Activated T-helper 1 cell treated with anti-CD3 and anti-CD28 coated beads, Interleukin-12 subunit alpha, Interleukin-12 subunit beta, Interleukin-2, Interleukin-4 antibody, amounts not matched to agents 30 ng/mL and 10 ng/mL and 1 ng/mL, durations not matched to agents 14 hours and 24 hours and 36 hours (primary cell): Measurements from ENCODE around the gene AP4M1. TPM values are rescaled to one million over a fixed set of nuclear protein-coding genes. Genes with fewer than 3 reads are reported as not detected.

Experiments used
- DNase-seq: peaks from one replicate; pipeline ENCODE4 v3.0.0; 2021; ENCODE audit warnings: low spot score
- H3K27ac Mint-ChIP-seq: one replicate; pipeline ENCODE4 v1.8.0; 2021; ENCODE audit warnings: mild to moderate bottlenecking, mixed read lengths
- H3K27me3 Mint-ChIP-seq: one replicate; pipeline ENCODE4 v1.8.0; 2022; ENCODE audit warnings: mild to moderate bottlenecking, moderate library complexity, mixed read lengths; ENCODE audit not compliant: insufficient read depth
- H3K36me3 Mint-ChIP-seq: one replicate; pipeline ENCODE4 v1.8.0; 2021; ENCODE audit warnings: low read depth, mixed read lengths
- H3K4me1 Mint-ChIP-seq: one replicate; pipeline ENCODE4 v1.8.0; 2021; ENCODE audit warnings: low read depth, mixed read lengths
- H3K4me3 Mint-ChIP-seq: one replicate; pipeline ENCODE4 v1.8.0; 2021; ENCODE audit warnings: mild to moderate bottlenecking, moderate library complexity, mixed read lengths
- H3K9me3 Mint-ChIP-seq: one replicate; pipeline ENCODE4 v1.8.0; 2021; ENCODE audit warnings: mixed read lengths
- intact Hi-C: fragments of 100-400 bp; cut with micrococcal nuclease; formaldehyde crosslinking; loops from one replicate; pipeline ENCODE4 v1.15.1; 2024
- total RNA-seq: library from RNA; stranded (reverse); gene quantifications from 2 replicates; pipeline ENCODE4 v1.2.3, GENCODE V29; 2022

Gene AP4M1
- total RNA-seq, 1 donor from 2014 or later = 12.3 TPM

DNA sequence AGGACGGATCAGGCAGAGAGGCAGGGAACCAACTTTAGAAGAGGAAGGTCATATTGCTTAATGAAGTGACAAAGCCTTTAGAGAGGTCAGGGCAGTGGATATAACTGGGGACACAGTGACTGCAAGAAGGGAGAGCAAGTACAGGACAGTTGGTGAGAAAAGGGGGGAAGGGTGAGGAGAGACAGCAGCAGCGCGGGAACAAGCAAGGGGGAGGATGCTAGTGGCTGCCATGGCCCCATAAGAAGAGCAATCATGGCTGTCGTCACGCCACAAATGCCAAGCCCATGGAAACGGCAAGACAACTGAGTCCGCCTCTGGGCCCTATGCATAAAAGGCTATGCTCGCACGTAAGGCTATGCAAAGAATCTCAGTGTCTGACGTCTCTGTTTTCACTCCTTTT is 29.0 kb upstream of the AP4M1 start:
- no peaks in the 10 kb centered on the region for H3K27me3 Mint-ChIP-seq
- no peak overlapping the region for H3K4me3 Mint-ChIP-seq
- DNase-seq = no peak
- peaks cover 78% of the 10 kb centered on the region for H3K36me3 Mint-ChIP-seq
- H3K4me1 Mint-ChIP-seq = no peaks in the 10 kb centered on the region
- H3K27ac Mint-ChIP-seq = no peak overlapping the region
- H3K9me3 Mint-ChIP-seq = peaks cover 37% of the 10 kb centered on the region
- intact Hi-C loops = no loop called here

GRCh38 chr7:100074841-100075240 is 26.6 kb upstream of the AP4M1 start:
- H3K36me3 Mint-ChIP-seq = peaks cover 82% of the 10 kb centered on the region
- peaks cover 37% of the 10 kb centered on the region for H3K9me3 Mint-ChIP-seq
- DNase-seq = no peak
- H3K27me3 Mint-ChIP-seq = no peaks in the 10 kb centered on the region
- intact Hi-C loops = no loop called here
- peaks cover under 1% of the 10 kb centered on the region for H3K4me1 Mint-ChIP-seq
- H3K4me3 Mint-ChIP-seq = no peak overlapping the region
- no peak overlapping the region for H3K27ac Mint-ChIP-seq

DNA sequence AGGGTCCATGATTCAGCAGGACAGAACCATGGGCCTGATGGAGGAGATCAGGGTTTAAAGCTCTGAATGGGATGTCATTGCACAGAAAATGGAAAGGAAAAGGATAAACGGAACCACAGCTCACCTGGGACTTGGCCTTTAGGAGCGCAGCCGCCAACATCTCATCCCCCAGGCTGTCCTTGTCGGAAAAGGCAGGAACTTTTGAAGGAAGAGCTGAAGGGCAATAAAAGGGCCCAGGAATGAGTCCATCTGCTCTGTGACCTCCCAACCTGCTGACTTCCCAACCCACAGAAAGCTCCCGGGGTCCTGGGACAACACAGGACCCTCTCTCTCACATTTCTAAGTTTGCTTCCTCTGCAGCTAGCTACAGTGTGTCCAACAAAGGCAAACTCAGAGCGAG is 26.0 kb upstream of the AP4M1 start:
- intact Hi-C loops = no loop called here
- Mint-ChIP-seq H3K36me3 (peaks cover 76% of the 10 kb centered on the region), H3K27me3 (no peaks in the 10 kb centered on the region), H3K4me1 (peaks cover 5% of the 10 kb centered on the region), H3K9me3 (peaks cover 31% of the 10 kb centered on the region), H3K27ac (no peak overlapping the region), H3K4me3 (no peak overlapping the region)
- no peak for DNase-seq

- peak overlapping the region; percentile 4 for H3K4me3 Mint-ChIP-seq
- no peak overlapping the region for H3K27ac Mint-ChIP-seq
- DNase-seq = no peak
- H3K4me1 Mint-ChIP-seq = peaks cover 20% of the 10 kb centered on the region
- intact Hi-C loops = no loop called here
- H3K36me3 Mint-ChIP-seq = peaks cover 64% of the 10 kb centered on the region
- H3K9me3 Mint-ChIP-seq = peaks cover 13% of the 10 kb centered on the region
- no peaks in the 10 kb centered on the region for H3K27me3 Mint-ChIP-seq
Measured at GRCh38 chr7:100077205-100077604, 24.2 kb upstream of the AP4M1 start.

DNA sequence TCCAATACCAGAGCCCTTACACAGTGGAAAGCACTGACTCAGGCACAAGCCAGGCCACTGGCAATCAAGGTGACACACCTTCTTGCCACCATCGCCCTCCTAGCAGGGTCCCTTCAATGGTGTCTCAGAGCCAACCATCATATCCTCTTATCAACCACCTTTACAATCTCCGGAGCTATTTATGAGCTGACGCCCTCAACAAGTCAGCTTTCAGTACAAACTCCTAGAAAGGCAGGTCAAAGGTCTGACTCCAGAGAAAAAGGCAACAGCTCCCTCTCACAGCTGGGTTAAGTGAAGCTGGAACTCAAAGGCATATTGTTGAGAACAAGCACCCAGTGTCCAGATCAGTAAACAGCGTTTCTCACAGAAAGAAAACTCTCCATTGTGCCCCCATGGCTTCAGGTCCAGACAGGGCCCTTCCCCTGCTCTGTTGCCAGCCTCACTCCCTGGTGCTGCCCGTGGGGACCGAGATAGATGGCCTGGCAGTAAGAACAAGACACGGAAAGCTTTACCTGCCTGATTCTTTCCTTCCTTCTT is 22.4 kb upstream of the AP4M1 start:
- DNase-seq = no peak
- Mint-ChIP-seq H3K4me3 (peak overlapping the region; percentile 63), H3K36me3 (peaks cover 46% of the 10 kb centered on the region), H3K9me3 (peaks cover 4% of the 10 kb centered on the region), H3K4me1 (peaks cover 31% of the 10 kb centered on the region), H3K27ac (no peak overlapping the region), H3K27me3 (no peaks in the 10 kb centered on the region)
- intact Hi-C loops = no loop called here

DNA sequence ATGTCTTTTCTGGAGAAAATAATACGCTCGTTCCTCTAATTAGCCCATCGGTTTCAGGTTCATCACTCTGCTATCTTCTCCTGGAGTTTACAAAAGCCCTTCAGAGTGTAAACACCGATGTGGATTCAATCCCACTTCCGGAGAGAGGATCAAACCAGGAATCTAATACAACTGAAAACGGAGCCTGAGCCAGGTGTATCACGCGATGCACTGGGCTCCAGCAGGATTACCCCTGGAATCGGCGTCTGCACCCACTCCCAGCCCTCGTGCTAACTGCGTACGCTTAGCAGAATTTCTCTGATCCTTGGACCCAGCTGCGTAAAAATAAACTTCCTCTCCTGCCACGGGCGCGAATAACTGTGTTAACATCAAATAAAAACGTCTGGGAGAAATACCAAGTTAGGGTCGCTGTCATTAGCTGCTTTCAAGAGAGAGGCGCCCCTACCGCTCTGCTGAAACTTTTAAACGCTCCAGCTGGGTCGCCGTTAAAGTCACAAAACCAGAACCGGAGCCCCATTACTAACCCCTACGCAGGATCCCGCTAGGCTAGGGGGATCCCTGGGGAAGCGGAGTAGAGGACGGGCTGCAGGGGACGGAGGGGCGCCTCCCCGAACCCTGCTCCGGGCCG is 20.4 kb upstream of the AP4M1 start:
- DNase-seq = no peak
- H3K4me3 Mint-ChIP-seq = peak overlapping the region; percentile 89
- H3K27me3 Mint-ChIP-seq = peaks cover 4% of the 10 kb centered on the region
- H3K9me3 Mint-ChIP-seq = no peaks in the 10 kb centered on the region
- H3K4me1 Mint-ChIP-seq = peaks cover 31% of the 10 kb centered on the region
- peaks cover 28% of the 10 kb centered on the region for H3K36me3 Mint-ChIP-seq
- peak overlapping the region; percentile 70 for H3K27ac Mint-ChIP-seq
- intact Hi-C loops = loop anchor here (1.0 to 5.0 kb wide), 11 partner anchors 8 to 579 kb away; partner anchors contain the start of genes AP4M1, CNPY4, MCM7 and MEPCE

DNA sequence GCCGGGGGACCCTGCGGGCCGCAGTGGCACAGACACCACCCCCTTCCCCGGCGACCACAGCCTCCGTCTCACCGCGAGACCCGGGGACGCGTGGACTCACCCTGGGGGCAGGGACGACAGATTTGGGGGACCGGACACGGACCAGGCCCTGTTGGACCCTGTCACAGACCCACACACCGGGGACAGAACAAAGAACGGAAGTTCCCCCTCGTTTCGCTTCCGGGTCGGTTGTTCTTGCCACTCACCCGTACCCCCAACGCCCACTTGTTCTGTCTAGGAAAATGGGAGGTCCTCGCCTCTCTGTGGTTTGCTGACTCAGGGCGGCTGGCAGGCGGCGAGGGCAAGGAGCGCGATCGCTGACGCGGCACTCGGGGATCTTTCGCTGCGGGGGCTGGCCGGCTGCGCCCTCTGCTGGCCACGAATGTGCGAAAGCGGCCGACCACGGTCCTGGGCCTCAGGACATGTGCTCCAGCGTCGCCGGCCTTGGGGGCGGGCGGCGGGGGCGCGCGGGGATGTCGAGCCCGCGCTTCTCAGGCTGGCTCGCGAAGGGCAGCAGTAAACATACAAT is 19.8 kb upstream of the AP4M1 start, which contains the start of gene ZNF3:
Gene ZNF3, minus strand, starts transcription at position 189 of the 568 bp plus-strand sequence. CDS start 4,366 bp downstream, outside the sequence.
- Mint-ChIP-seq H3K27ac (peak within 1 kb of the TSS; percentile 92), H3K9me3 (no peaks in the 10 kb centered on the region), H3K4me3 (peak within 1 kb of the TSS; percentile 89), H3K36me3 (peaks cover 22% of the 10 kb centered on the region), H3K4me1 (peaks cover 31% of the 10 kb centered on the region), H3K27me3 (peaks cover 4% of the 10 kb centered on the region)
- intact Hi-C loops = loop anchor here (1.0 to 5.0 kb wide), 12 partner anchors 8 to 579 kb away; partner anchors contain the start of genes AP4M1, CNPY4, MBLAC1 and MCM7
- peak; percentile 98 for DNase-seq

DNA sequence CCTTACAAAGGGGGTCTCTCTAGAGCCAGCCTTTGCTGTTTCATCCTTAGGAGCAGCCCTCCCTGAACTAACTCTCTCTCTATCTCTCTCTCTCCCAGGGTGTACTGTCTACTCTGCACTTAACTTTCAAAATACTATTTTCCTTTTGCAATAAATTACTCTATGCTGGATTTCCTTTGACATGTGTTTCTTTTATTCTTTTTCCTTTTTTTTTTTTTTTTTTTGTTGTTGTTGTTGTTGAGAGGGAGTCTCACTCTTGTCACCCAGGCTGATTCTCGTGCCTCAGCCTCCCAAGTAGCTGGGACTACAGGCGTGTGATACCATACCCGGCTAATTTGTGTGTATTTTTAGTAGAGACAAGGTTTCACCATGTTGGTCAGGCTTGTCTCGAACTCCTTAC is 18.5 kb upstream of the AP4M1 start:
- Mint-ChIP-seq H3K4me3 (peak overlapping the region; percentile 89), H3K27ac (peak overlapping the region; percentile 92), H3K36me3 (peaks cover 16% of the 10 kb centered on the region), H3K27me3 (peaks cover 6% of the 10 kb centered on the region), H3K9me3 (no peaks in the 10 kb centered on the region), H3K4me1 (peaks cover 31% of the 10 kb centered on the region)
- intact Hi-C loops = loop anchor here (1.0 to 5.0 kb wide), 2 partner anchors 43 to 581 kb away; partner anchors contain the start of genes MBLAC1, ZKSCAN5 and ZNF394
- DNase-seq = no peak

GRCh38 chr7:100085515-100085914 is 15.9 kb upstream of the AP4M1 start:
- H3K27me3 Mint-ChIP-seq = peaks cover 6% of the 10 kb centered on the region
- H3K4me1 Mint-ChIP-seq = peaks cover 34% of the 10 kb centered on the region
- H3K36me3 Mint-ChIP-seq = peaks cover 15% of the 10 kb centered on the region
- DNase-seq = no peak
- intact Hi-C loops = no loop called here
- no peaks in the 10 kb centered on the region for H3K9me3 Mint-ChIP-seq
- H3K27ac Mint-ChIP-seq = peak overlapping the region; percentile 52
- no peak overlapping the region for H3K4me3 Mint-ChIP-seq

- no peak for DNase-seq
- no peaks in the 10 kb centered on the region for H3K9me3 Mint-ChIP-seq
- peaks cover 6% of the 10 kb centered on the region for H3K27me3 Mint-ChIP-seq
- intact Hi-C loops = no loop called here
- peaks cover 26% of the 10 kb centered on the region for H3K36me3 Mint-ChIP-seq
- peaks cover 37% of the 10 kb centered on the region for H3K4me1 Mint-ChIP-seq
- H3K4me3 Mint-ChIP-seq = peak overlapping the region; percentile 47
- H3K27ac Mint-ChIP-seq = peak overlapping the region; percentile 55
Measured at GRCh38 chr7:100087055-100087750, 14.2 kb upstream of the AP4M1 start.

DNA sequence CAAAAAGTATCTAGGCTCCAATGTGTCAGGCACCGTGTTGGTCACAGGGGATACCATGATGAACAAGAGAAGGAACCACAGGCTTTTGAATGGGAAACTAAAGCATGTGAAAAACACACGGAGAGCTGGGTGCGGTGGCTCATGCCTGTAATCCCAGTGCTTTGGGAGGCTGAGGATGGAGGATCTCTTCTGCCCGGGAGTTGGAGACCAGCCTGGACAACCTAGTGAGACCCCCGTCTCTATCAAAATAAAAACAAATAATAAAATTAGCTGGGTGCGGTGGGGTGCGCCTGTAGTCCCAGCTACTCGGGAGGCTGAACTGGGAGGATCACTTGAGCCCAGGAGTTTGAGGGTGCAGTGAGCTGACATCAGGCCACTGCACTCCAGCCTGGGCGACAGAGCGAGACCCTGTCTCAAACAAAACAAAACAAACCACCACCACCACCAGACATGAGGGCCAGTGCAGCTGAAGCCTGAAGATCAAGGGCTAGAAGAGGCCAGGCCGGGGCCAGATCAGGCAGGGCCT is 13.3 kb upstream of the AP4M1 start:
- peaks cover 30% of the 10 kb centered on the region for H3K4me1 Mint-ChIP-seq
- H3K36me3 Mint-ChIP-seq = peaks cover 35% of the 10 kb centered on the region
- no peaks in the 10 kb centered on the region for H3K9me3 Mint-ChIP-seq
- DNase-seq = no peak
- H3K4me3 Mint-ChIP-seq = peak overlapping the region; percentile 90
- intact Hi-C loops = loop anchor here (2.0 kb wide), 4 partner anchors 37 to 169 kb away; partner anchors contain the start of genes MBLAC1, TRIM4 and ZKSCAN1
- peaks cover 6% of the 10 kb centered on the region for H3K27me3 Mint-ChIP-seq
- peak overlapping the region; percentile 93 for H3K27ac Mint-ChIP-seq

DNA sequence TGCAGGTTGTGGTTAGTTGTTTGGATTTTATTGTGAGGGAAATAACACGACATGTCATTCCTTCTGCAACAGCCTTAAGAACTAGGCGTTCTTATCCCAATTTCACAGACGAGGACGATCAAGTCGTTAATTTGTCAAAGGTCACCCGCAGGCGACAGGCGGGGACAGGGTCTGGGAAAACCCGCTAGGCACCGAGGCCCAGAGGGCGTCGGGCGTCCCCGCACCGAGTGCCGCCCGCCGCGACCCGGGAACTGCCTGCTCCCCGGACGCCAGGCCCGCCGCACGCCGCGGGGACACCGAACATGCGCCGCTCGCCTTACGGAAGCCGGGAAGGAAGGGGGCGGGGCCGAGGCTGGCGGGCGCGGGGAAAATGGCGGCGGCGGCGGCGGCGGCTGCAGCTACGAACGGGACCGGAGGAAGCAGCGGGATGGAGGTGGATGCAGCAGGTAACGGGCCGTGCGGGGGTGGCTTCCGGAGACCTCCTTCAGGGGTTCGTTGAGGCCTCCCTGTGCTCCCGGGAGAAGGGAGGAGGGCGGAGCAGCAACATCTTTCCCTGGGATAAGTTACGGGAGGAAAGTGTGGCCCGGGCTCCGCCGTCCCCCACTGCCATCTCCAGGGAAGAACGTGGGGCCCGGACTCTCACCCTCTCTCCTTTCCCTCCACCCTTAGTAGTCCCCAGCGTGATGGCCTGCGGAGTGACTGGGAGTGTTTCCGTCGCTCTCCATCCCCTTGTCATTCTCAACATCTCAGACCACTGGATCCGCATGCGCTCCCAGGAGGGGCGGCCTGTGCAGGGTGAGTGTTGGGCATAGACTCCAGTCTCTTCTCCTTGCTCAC is 12.6 kb upstream of the AP4M1 start, which contains the start of gene COPS6:
Gene COPS6, plus strand, starts transcription at position 349 of the 837 bp plus-strand sequence. Its CDS starts 22 bp downstream, at position 371.
- peaks cover 29% of the 10 kb centered on the region for H3K4me1 Mint-ChIP-seq
- peak within 1 kb of the TSS; percentile 90 for H3K4me3 Mint-ChIP-seq
- H3K27ac Mint-ChIP-seq = peak within 1 kb of the TSS; percentile 93
- peak; percentile 82 for DNase-seq
- peaks cover 42% of the 10 kb centered on the region for H3K36me3 Mint-ChIP-seq
- intact Hi-C loops = loop anchor here (1.0 to 2.0 kb wide), 6 partner anchors 8 to 170 kb away; partner anchors contain the start of genes MBLAC1, TRIM4, ZKSCAN1 and ZNF3
- H3K9me3 Mint-ChIP-seq = no peaks in the 10 kb centered on the region
- peaks cover 6% of the 10 kb centered on the region for H3K27me3 Mint-ChIP-seq
